NCI-H82 treated with DMSO at 0.1 percent for 48 hours (cell line): Measurements from ENCODE around the gene GGA1.
"Not testable (repeated sequence)": the region's sequence is repeated elsewhere in the genome, so short reads cannot be mapped to it uniquely, and the experiment has no call there.

Source experiments
- DNase-seq: peaks from one replicate; lab custom pipeline; 2025; ENCODE audit not compliant: unreplicated experiment; lab: John Stamatoyannopoulos, UW

GGA1 gene

DNA sequence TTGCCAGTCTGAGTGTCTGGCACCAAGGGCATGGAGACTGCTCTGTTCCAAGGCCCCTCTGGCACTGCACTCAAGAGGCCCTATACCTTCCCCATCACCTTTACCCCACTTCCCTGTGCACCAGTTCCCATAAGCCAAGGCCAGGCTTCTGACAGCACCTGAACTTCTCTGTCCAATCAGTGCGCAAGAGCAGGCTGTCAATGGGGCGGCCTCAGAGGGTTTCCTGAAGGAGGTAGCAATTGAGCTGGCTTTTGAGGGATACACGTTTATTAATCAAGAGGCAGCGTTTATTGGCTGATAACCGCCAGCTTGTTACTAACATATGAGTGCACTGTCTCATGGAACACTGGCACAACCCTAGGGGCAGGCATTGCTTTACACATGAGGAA is 32.9 kb downstream of the GGA1 start:
- no peak for DNase-seq

DNA sequence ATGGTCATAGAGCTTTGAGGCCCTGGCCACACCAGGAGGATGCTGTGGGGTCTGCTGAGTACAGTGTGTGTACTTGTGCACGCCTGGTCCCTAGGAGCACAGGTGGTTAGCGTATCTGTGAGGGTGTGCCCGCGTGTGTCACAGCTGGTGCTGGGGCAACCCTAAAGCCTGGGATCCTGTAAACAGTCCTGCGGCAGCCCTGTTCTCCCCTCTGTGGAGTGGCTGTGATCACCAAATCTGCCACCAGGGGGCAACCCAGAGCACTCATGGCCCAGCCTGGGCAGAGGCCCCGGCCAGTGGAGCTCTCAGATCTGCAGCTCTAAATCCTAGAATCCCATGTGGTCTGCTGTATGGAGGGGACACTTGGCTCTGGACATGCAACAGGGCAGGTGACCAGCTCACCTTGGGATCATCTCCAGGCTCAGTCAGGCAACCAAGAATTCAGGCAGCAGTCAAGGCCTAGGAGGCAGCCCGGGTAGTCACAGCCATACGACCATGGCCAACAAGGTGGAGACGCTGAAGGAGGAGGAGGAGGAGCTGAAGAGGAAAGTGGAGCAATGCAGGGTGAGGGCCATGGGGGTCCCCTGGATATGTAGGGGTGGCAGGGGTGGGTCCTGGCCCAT is 34.7 kb downstream of the GGA1 start:
- no peak for DNase-seq

DNA sequence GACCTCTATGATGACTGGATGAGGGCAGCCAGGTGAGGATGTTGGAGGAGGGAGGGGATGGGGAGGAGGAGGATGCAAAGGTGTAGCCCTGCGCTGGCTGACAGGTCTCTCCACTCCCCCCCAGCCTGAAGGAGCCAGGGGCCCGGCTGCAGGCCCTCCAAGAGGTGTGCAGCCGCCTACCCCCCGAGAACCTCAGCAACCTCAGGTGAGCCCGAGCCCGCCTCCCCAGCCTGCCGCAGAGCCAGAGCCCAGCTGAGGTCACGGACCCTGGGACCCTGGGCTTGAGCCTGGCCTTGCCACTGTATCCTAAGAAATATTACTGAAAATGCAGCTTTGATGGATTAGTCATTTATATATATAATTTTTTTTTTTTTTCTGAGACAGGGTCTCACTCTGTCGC is 38.7 kb downstream of the GGA1 start:
- DNase-seq: no peak

DNA sequence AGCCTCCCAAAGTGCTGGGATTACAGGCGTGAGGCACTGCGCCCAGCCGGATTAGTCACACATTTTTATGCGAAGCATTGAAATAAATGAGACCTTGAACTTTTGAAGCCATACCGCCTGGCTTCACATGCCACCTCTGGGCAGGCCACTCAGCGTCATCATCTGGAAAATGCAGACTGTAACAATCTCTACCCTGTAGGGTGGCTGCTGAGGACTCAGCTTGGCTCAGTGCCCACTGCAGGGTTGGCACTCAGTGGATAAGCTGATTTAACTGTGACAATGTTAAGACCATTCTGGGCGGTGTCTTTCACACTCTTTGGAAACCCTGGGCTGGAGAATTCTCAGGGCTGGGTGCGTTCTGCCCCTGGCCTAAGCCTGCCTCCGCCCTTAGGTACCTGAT is 39.3 kb downstream of the GGA1 start:
- DNase-seq: no peak

DNA sequence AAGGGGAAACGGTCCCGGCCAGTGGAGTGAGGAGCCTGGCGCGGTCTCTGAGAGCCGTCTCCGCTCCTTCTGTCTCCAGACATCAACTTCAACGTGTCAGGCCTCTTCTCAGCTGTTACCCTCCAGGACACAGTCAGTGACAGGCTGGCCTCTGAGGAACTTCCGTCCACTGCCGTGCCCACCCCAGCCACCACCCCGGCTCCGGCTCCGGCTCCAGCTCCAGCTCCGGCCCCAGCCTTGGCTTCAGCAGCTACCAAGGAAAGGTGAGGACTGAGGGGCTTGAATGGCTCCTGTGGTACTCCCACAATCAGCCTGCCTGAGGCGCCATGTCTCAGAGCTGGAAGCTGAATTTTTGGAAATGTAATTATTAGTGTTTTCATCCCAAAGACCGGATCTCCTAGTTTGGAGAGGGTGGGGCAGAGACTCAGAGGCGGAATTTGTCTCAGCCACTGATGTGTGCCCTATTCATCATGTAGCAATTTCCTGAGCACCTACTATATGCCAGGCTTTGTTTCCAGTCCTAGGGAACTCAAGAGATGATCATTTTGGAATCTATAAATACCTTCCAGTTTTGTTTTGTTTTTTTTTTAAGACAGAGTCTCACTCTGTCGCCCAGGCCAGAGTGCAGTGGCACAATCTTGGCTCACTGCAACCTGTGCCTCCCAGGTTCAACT is 42.0 kb downstream of the GGA1 start:
- DNase-seq: no peak

DNA sequence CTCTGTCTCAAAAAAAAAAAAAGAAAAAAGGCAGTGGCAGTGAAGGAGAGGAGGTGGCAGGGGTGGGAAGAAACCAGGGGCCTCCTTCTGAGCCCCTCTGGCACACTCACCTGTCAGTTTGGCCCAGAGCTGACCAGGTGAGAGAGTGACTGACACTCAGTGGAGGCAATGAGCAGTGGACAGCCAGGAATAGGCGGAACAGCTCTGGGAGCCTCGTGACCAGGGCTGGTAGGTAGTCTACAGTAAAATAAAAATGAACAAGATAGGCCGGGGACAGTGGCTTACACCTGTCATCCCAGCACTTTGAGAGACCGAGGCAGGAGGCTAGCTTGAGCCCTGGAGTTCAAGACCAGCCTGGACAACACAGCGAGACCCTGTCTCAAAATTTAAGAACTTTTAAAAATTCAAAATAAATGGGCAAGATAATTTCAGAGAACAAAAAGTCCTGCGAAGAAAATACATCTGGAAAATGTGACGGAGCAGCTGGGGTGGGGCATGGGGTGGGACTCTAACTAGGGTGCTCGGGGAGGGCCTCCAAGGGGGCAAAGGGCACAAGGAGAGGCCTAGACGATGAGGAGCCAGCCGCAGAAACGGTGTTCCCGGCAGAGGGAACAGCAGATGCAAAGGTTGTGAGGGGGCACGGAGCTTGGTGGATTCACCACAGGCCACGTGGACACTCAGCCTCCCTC is 46.1 kb downstream of the GGA1 start:
- no peak for DNase-seq

DNA sequence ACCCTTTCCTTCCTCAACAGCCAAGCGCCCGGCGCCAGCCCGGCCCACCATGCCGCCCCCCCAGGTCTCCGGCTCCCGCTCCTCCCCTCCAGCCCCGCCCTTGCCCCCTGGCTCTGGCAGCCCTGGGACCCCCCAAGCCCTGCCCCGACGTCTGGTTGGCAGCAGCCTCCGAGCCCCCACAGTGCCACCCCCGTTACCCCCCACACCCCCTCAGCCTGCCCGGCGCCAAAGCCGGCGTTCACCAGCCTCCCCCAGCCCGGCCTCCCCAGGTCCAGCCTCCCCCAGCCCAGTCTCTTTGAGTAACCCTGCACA is 46.6 kb downstream of the GGA1 start:
- DNase-seq: no peak

DNA sequence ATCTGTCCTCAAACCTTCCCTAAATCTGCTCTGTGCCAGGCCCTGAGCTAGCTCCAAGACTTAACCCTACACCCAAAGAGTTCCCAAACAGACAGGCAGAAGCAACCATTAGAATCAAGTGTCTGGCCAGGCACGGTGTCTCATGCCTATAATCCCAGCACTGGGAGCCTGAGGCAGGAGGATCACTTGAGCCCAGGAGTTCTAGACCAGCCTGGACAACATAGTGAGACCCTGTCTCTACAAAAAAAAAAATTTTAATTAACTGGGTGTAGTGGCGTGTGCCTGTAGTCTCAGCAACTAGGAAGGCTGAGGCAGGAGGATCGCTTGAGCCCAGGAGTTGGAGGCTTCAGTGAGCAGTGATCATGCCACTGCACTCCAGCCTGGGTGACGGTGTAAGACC is 47.9 kb downstream of the GGA1 start:
- not testable (repeated sequence) for DNase-seq

DNA sequence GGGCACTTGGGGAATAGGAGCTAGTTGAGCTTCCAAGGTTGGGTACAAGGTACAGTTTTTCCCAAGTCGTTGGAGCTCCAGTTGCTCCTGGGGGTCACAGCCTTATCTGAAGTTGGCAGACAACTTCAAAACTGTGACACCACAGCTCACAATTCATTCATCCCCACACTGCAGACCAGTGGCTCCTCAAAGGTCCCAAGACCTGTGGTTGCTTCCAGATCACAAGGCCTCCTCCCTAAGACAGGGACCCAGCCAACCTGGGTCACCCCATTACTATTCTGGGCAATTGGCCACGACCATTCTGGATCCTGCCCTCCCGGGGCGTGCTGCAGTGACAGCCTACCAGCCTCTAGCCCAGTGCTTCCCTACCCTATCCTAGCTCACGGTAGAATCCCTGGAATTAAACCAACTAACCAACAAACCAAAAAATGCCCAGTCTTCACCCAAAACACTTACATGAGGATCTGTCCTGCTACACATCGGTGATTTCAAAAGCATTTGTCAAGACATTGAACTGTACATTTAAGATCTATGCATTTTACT is 49.0 kb downstream of the GGA1 start:
- no peak for DNase-seq

DNA sequence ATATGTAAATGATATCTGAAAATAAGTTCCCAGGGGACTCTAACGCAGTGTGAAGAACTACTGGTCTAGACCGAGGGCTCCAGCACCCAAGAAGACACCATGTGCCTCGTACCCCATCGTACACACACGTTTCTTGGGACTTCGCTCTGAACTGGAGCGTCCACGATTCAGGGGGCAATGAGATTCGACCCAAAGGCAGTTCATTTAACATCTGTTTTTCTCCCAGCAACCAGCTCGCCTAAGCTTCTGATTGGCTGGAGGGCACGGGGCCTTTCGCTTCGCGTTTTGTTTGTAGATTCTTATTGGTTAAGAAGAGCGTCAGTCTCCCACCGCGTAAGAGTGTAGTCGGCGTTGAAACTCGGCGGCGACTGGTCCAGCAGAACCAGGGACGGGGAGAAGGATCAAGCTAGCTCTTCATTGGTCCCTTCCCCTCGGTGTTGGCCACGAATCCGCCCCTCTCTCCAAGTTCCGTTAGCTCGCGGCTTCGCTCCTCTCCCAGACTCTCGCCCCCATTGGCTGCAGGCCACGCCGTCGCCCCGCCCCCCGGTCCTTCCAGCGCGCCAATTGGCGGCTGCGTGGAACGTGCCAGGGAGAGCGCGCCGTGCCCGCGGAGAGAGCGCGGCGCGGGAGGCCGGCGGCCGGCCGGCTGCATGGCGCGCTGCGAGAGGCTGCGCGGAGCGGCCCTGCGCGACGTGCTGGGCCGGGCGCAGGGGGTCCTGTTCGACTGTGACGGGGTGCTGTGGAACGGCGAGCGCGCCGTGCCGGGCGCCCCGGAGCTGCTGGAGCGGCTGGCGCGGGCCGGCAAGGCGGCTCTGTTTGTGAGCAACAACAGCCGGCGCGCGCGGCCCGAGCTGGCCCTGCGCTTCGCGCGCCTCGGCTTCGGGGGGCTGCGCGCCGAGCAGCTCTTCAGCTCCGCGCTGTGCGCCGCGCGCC is 49.8 kb downstream of the GGA1 start, which contains the start of gene PDXP:
TSS of gene PDXP (plus strand) at position 591 of the 933 bp plus-strand sequence. CDS start at position 651, 60 bp downstream.
- DNase-seq: peak; percentile 96

DNA sequence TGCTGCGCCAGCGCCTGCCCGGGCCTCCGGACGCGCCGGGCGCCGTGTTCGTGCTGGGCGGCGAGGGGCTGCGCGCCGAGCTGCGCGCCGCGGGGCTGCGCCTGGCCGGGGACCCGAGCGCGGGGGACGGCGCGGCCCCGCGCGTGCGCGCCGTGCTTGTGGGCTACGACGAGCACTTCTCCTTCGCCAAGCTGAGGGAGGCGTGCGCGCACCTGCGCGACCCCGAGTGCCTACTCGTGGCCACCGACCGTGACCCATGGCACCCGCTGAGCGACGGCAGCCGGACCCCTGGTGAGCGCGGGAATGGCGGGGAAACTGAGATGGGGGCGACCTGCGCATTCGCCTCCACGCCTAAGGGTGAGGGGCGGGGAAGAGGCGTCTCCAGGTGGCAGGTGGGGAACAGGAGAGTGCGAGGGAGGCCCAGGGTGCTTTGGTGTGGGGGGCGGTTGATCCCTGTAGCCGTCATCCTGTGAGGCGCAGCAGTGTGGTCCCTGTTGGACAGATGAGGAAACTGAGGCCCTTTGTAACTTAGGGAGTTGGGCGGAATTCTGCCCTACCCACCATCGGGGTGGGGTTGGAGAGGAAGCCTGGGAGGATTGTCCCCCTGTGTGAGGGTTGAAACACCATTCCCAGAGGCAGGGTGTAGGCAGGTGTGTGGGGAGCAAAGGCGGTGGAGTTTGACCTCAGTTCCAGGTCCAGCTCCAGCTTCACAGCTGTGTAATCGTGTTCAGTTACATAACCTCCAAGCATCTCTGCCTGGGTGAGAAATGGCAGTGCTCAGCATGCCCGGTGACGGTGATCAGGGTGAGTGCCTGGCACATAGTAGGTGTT is 50.6 kb downstream of the GGA1 start:
- no peak for DNase-seq

DNA sequence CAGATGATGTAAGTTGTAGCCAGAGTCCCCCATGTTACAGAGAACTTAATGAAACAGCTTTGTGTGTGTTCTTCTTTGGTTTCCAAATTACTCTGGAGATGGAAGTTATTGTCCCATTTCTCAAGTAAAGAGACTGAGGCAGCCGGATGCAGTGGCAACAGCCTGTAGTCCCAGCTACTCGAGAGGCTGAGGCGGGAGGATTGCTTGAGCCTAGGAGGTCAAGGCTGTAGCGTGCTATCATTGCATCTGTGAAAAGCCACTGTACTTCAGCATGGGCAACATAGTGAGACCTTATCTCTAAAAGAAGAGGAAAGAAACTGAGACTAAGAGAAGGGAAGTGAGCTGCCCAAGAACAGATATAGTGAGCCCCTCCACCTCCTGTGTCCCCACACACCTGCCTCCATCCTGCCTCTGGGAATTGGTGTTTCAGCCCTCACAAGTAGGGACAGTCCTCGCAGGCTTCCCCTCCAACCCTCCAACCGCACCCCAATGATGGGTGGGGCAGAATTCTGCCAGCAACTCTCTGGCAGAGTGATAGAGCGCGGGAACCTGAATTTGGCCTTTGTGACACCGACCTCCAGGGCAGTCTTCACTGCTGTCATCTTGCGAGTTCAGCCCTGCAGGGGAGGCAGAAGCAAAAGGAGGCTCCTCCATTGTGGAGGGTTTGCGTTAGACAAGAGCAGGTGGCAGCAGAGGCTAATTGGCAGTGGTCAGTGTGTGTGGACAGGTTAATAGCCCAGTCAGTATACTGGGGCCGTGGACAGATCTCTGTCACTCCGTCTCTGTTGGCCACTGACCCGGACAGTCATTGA is 51.5 kb downstream of the GGA1 start:
- no peak for DNase-seq

DNA sequence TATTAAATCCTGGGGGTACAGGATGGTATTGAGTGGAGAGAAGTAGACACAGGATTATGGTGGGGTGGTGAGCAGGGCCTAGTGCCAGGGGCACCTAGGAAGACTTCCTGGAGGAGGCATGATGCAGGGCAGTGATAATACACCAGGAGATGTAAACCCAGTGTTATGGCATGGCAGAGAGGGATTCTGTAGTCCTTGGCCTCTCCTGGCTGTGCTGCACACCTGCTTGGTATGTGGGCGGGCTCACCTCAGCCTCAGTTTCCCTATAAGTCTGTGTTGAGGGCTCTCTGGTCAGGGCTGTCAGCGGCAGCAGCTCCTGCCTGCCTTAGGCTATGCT is 52.0 kb downstream of the GGA1 start:
- no peak for DNase-seq

DNA sequence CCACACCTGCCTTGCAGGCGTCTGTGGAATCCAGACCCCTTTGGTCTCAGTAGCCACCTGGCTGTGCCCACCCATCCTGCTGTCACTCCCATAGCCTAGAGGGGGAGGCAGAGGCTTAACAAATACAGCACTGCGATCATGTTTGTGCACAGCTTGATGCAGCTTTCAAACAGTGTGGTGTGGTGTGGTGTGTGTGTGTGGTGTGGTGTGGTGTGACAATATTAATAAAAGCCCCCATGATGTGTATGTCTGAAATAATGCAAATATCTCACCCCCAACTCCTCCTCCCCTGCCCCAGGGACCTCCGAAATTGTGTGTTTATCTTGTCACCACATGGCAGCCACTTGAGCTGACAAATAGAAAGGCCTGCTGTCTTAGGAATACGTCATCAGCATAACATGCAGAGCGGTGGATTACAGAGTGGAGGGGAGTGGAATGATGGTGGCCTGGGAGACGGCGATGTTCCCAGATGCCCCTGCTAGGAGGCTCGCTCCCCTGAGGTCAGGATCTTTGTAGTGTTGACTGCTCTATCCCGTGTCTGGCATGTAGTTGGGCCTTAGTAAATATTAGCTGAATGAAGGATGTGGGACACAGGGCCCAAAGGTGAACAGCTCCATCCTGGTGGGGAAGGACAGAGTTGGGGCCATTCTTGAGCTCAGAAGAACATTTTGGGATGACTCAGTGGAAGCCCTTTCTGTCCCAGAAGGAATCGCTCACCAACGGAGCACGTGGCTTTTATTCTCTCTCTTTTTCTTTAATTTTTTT is 52.7 kb downstream of the GGA1 start:
- peak; percentile 20 for DNase-seq

DNA sequence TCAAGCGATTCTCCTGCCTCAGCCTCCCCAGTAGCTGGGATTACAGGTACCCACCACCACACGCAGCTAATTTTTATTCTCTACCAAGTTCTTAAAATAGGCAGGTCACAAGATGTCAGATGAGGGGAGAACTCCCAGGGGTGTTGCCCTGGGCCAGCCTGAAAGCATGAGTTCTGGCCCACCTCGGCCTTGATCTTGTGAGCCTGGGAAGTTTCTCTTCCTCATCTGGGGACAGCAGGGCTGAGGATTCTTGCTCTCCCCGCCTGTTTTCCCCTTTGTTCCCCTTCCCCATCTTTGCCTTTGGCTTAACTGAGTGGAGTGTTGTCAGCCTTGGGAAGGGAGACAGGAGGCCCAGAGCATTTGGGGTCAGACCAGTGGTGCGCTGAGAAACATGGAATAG is 53.4 kb downstream of the GGA1 start:
- DNase-seq: no peak

DNA sequence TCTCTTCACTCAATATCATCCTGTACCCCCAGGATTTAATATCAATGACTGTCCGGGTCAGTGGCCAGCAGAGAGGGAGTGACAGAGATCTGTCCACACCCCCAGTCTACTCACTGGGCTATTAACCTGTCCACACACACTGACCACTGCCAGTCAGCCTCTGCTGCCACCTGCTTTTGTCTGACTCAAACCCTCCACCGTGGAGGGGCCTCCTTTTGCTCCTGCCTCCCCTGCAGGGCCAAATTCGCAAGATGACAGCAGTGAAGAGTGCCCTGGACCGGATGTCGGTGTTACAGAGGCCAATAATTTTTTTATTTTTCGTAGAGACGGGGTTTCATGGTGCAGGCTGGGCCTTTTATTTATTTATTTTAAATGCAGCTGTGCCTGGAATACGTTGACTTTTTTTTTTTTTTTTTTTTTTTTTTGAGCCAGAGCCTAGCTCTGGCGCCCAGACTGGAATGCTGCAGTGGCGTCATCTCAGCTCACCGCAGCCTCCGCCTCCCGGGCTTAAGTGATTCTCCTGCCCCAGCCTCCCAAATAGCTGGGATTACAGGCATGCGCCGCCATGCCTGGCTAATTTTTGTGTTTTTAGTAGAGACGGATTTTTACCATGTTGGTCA is 55.0 kb downstream of the GGA1 start:
- no peak for DNase-seq

DNA sequence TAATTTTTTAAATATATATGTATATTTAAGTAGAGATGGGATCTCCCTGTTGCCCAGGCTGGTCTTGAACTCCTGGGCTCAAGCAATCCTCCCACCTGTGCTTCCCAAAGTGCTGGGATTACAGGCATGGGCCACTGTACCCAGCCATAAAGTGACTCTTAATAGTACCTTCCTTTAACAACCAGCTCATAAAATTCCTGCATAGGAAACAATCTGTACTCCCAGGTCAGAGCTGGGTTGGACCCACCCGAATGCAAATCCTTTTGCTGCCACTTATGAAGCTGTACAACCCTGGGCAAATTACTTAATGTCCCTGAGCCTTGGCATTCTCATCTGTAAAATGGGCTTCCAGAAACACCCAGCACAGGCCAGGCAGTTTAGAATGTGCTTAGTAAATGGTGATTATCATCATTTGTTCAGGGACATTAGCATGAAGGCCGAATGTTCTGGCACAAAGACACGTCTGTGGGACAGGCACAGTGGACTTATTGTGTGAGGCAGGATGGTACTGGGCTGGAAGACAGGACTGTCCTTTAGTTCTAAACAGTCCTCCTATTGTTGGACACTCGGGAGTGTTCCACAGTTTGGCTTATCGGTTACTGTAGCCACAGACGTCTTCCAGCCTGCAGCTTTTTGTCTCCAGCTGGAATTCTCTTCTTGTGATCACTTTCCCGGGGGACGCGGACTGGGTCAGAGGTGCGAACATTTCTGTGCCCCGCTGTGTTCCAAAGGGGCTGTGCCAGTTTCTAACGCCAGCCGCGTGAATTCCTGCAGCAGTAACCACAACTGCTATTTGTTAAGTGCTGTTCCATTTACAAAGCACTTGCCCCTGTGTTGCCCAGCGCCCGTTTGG is 55.8 kb downstream of the GGA1 start:
- no peak for DNase-seq

DNA sequence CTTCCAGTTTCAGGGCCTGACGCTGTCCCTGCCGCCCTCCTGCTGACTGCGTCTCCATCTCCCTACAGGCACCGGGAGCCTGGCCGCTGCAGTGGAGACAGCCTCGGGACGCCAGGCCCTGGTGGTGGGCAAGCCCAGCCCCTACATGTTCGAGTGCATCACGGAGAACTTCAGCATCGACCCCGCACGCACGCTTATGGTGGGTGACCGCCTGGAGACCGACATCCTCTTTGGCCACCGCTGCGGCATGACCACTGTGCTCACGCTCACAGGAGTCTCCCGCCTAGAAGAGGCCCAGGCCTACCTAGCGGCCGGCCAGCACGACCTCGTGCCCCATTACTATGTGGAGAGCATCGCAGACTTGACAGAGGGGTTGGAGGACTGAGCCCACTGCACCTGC is 56.9 kb downstream of the GGA1 start:
- no peak for DNase-seq
